ENCODE results near the gene TMEM119.

DNA sequence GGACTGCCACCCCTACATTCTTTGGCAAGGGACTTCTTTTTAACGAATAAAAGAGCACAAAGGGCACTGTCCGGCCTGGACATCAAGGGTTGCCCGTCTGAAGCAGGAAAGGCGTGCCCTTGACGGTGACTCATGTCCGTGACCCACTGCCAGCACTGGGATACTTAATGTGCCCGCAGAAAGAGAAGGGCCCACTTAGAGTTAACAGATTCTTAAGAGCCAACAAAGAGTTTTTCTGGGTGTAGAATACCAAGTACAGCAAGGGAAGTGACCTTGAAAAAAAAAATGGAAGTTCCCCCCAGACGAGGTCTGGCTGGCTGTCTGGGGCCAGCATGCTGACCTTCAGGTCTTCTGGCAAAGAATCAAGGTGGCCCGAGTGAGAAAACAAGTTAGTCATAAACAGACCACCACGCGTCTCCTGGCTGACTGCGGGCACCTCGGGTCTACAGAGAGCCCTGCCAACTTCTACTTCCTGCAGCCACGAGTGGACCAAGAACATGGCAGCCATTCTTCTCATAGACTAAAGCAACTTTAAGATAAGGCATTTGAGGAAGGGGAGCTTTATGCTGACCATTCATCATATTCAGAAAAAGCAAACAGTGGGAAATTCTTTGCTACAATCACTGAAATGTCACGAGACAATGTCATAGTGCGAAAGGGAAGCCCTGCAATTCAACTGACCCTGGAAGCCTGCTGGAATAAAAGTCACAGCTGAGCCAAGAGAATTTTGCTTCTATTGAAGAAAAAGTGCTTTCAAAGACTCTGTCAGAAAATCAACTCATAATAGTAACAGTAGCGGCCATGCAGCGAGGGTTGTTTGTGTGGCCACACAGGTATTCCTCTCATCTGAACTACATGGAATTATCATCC lies 46.3 kb upstream of the TMEM119 start:
- TF ChIP-seq EZH2phosphoT487 (IDR thresholded peaks at IDR 0.05; ENCODE audit: insufficient read depth, low read depth), result no peak
- no peak for TF ChIP-seq EZH2 (IDR thresholded peaks at IDR 0.05; ENCODE audit: insufficient read depth, poor library complexity, severe bottlenecking)

Measured in GM23248 (cell line).